ENCODE data around the gene COL5A3. TPM values are rescaled to one million over a fixed set of nuclear protein-coding genes. Genes with fewer than 3 reads are reported as not detected.

COL5A3 gene
- total RNA-seq, 4 donors from 2014 or later = 3.7 to 7.4 (median 5.2) TPM

DNA sequence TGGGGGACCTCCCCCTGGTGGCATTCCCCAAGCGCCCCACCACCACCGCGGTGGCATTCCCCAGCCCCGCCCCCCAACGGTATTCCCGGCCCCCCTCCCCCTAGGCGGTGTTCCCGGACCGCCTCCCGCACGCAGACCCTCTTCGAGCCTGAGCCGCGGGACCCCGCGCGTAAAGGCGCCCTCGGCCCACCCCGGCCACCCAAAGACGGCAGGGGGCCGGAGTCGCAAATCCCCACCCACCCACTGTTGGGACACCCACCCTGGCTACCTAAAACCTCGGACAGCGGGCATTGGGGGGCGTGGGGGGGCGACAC lies 96.3 kb downstream of the COL5A3 start:
- Histone ChIP-seq H3K9me3 (no peaks in the 10 kb centered on the region), H3K27me3 (peaks cover 0 to 60% (median 0%) of the 10 kb centered on the region in 4 donors), H3K36me3 (no peaks in the 10 kb centered on the region), H3K4me1 (peaks cover 9 to 26% (median 11%) of the 10 kb centered on the region in 3 donors), H3K4me3 (peak overlapping the region; percentile 37 to 74 (median 60)), H3K27ac (peak overlapping the region in 3 of 4 donors; percentile 35 to 39 (median 37))
- no CpG with 5 or more reads among the region's 27 CpGs for WGBS, 2 donors
- no peak for DNase-seq
- TF ChIP-seq POLR2A (IDR thresholded peaks at IDR 0.05) = no peak
- TF ChIP-seq, protein P1, sequence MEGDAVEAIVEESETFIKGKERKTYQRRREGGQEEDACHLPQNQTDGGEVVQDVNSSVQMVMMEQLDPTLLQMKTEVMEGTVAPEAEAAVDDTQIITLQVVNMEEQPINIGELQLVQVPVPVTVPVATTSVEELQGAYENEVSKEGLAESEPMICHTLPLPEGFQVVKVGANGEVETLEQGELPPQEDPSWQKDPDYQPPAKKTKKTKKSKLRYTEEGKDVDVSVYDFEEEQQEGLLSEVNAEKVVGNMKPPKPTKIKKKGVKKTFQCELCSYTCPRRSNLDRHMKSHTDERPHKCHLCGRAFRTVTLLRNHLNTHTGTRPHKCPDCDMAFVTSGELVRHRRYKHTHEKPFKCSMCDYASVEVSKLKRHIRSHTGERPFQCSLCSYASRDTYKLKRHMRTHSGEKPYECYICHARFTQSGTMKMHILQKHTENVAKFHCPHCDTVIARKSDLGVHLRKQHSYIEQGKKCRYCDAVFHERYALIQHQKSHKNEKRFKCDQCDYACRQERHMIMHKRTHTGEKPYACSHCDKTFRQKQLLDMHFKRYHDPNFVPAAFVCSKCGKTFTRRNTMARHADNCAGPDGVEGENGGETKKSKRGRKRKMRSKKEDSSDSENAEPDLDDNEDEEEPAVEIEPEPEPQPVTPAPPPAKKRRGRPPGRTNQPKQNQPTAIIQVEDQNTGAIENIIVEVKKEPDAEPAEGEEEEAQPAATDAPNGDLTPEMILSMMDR (IDR thresholded peaks at IDR 0.05) = no peak
- intact Hi-C loops (cut with DNase I) = no loop called here

DNA sequence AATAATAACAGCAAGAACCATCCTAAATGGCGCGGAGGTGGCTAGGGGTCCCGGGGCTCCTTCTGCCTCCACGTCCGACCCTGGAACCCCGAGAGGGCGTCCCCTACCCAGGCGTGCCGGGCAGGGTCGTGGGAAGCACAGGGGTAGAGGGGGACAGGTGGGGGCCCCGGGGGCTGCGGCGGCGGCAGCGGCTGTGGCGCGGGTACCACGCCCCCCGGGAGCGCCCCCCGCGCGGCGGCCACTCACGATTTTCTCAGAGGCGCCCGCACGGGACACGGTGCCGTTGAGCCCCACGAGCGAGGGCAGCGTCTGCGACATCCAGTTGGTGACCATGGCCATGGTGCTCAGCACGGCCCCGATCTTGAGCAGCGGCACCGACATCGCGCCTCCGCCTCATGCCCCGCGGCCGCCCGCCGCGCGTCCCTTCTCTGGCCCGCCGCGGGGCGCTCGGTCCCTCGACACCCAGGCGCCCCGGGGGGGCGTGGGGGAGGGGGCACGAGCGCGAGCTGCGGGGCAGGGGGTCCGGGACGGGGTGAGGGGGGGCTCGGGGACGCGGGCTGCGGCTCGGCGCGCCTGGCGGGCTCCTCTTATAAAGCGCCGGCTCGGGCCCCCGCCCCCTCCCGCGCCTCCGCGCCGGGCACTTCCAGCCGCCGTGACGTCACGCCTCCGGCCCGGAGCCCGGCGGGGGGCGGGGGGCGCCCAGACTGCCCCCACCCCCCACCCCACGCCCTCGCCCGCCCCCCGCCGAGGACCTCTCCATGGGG lies 96.9 kb downstream of the COL5A3 start:
- Histone ChIP-seq H3K4me1 (peaks cover 9 to 26% (median 11%) of the 10 kb centered on the region in 3 donors), H3K27me3 (peaks cover 0 to 60% (median 0%) of the 10 kb centered on the region in 4 donors), H3K9me3 (no peaks in the 10 kb centered on the region), H3K4me3 (peak overlapping the region; percentile 37 to 74 (median 60)), H3K36me3 (no peaks in the 10 kb centered on the region), H3K27ac (peak overlapping the region in 2 of 4 donors; percentile 37 to 39)
- no peak for DNase-seq
- TF ChIP-seq, protein P1 (IDR thresholded peaks at IDR 0.05) = no peak
- no peak for TF ChIP-seq POLR2A (IDR thresholded peaks at IDR 0.05)
- intact Hi-C loops (cut with DNase I) = no loop called here
- WGBS, 2 donors = 19% methylated on average over 6 of the region's 95 CpGs; no CpG with 5 or more reads in 1 of the 2 donors

DNA sequence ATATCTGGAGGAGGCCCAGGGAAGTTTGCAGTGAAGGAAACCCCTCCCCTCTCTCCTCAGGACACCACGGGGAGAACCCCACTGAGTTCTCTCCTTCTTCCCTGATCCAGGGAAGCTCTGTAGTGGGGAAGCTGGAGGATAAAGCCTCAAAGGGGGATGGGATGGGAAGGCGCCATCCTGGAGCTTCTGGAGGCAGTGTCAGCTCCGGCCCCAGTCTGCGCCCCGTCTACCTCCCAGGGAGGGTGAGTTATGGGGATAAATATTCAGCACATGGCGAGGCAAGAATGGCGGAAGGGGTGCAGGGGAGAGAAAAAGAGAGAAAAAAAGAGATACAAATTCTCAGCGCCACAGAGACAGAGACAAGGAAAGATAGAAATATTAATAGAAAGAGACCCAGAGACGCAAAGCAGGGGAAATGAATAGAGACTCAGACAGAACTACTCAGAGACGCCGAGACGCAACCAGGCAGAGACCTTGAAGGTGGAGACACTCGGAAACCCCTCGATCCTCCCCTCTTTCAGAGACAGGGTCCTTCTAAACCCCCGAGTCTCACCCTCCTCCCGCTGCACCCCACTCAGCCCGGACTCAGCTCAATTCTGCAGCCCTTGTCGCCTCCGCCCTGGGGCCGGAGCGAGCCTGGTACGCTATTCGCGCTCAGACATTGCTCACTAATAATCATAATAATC lies 97.6 kb downstream of the COL5A3 start:
- intact Hi-C loops (cut with DNase I) = no loop called here
- DNase-seq = no peak
- WGBS, 2 donors = 40 to 63% methylated on average over 22 to 24 of the region's 24 CpGs
- no peaks in the 10 kb centered on the region for H3K36me3 ChIP-seq
- no peak for TF ChIP-seq POLR2A (IDR thresholded peaks at IDR 0.05)
- TF ChIP-seq, protein P1 (IDR thresholded peaks at IDR 0.05) = no peak
- H3K27me3 ChIP-seq = peaks cover 0 to 60% (median 0%) of the 10 kb centered on the region in 4 donors
- H3K9me3 ChIP-seq = no peaks in the 10 kb centered on the region
- peak overlapping the region in 2 of 4 donors; percentile 60 to 74 for H3K4me3 ChIP-seq
- H3K27ac ChIP-seq = no peak overlapping the region
- H3K4me1 ChIP-seq = peaks cover 9 to 26% (median 11%) of the 10 kb centered on the region in 3 donors

DNA sequence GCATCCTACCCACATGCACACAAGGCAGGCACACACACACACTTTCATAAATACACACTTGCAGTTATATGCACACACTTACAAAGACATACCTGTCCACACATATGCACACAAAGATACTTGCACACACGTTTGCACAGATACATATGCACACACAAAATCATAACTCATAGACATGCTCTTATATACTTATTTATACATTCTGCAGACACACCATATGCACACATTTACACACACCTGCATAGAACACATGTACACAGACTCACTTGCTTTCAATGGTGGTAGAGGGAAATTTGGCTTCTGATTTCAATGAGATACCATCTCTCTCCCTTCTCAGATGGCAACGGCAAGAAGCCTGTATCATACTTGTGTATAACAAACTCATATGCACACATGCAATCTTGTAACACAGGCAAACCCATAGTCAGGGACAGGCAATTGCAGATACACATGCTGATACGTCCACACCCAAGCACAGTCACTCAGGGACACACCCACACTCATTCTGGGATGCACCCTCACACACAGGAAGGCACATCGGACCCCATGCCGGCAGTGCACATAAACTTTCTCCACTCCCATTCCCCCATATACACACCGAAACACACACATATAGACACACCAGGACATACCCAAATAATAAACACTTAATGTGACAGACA lies 98.6 kb downstream of the COL5A3 start:
- WGBS, 2 donors = 43 to 63% methylated on average over 6 of the region's 6 CpGs
- no peaks in the 10 kb centered on the region for H3K36me3 ChIP-seq
- intact Hi-C loops (cut with DNase I) = no loop called here
- DNase-seq = no peak
- no peaks in the 10 kb centered on the region for H3K9me3 ChIP-seq
- H3K4me3 ChIP-seq = no peak overlapping the region
- peaks cover 0 to 59% (median 0%) of the 10 kb centered on the region in 4 donors for H3K27me3 ChIP-seq
- H3K4me1 ChIP-seq = peaks cover 9 to 23% (median 11%) of the 10 kb centered on the region in 3 donors
- H3K27ac ChIP-seq = no peak overlapping the region
- TF ChIP-seq, protein P1 (IDR thresholded peaks at IDR 0.05) = no peak
- TF ChIP-seq POLR2A (IDR thresholded peaks at IDR 0.05) = no peak

Data from esophagus squamous epithelium (tissue), 5 donors.